Lung (tissue), 12 donors: ENCODE data around the gene SLC19A1. TPM values are rescaled to one million over a fixed set of nuclear protein-coding genes. Genes with fewer than 3 reads are reported as not detected.
A peak's percentile ranks its signal among the peaks of the same experiment; 100 is the strongest.

Experiments
- ATAC-seq: fragments of 200-7000 bp; cut with Tn5 transposase; one replicate; pipeline ENCODE4 v1.9.1; 2020; ENCODE audit warnings: moderate number of reproducible peaks; ENCODE audit not compliant: insufficient read depth, low FRiP score
- DNase-seq, 3 donors: peaks; one replicate each; pipeline ENCODE4 v3.0.0-alpha.2; 2013 to 2017
- H3K27ac ChIP-seq, 2 donors: one replicate each; pipeline ENCODE4 v1.5.1; 2013; ENCODE audit warnings: mild to moderate bottlenecking in 2 of 2, moderate library complexity in 2 of 2, control low read depth in 1 of 2, inconsistent platforms in 1 of 2, low read depth in 1 of 2, low read length in 1 of 2
- H3K27me3 ChIP-seq, 3 donors: one replicate each; pipeline ENCODE4 v1.5.1; 2013; ENCODE audit warnings: low read length in 2 of 3; ENCODE audit not compliant: control insufficient read depth in 3 of 3, insufficient read depth in 3 of 3
- H3K36me3 ChIP-seq, 4 donors: one replicate each; pipeline ENCODE4 v1.5.1; 2013; ENCODE audit warnings: low read length in 4 of 4, mild to moderate bottlenecking in 1 of 4, moderate library complexity in 1 of 4; ENCODE audit not compliant: control insufficient read depth in 4 of 4, insufficient read depth in 4 of 4
- H3K4me1 ChIP-seq, 5 donors: one replicate each; pipeline ENCODE4 v1.5.1; 2013; ENCODE audit warnings: low read length in 5 of 5, mild to moderate bottlenecking in 2 of 5, moderate library complexity in 1 of 5; ENCODE audit not compliant: control insufficient read depth in 5 of 5, insufficient read depth in 5 of 5
- H3K4me3 ChIP-seq: one replicate; pipeline ENCODE4 v1.5.1; 2013; ENCODE audit warnings: mild to moderate bottlenecking, control low read depth, moderate library complexity
- H3K9ac ChIP-seq, 2 donors: one replicate each; pipeline ENCODE4 v1.5.1; 2013; ENCODE audit warnings: low read length in 2 of 2, control low read depth in 1 of 2; ENCODE audit not compliant: insufficient read depth in 1 of 2
- H3K9me3 ChIP-seq, 4 donors: one replicate each; pipeline ENCODE4 v1.5.1; 2013; ENCODE audit warnings: low read length in 3 of 4, mild to moderate bottlenecking in 1 of 4, moderate library complexity in 1 of 4; ENCODE audit not compliant: control insufficient read depth in 4 of 4, insufficient read depth in 3 of 4
- CTCF ChIP-seq: IDR thresholded peaks from 2 replicates; pipeline ENCODE4 v1.5.1; 2012; ENCODE audit warnings: mild to moderate bottlenecking; ENCODE audit errors: control extremely low read depth, extremely low read depth
- WGBS, 2 donors: extraction: QIAGEN DNeasy Blood & Tissue Kit; methylation state at CpG; one replicate each; pipeline ENCODE4 v1.1.7; 2013; 5-methylcytosine and 5-hydroxymethylcytosine counted together
- polyA plus RNA-seq, 2 donors: library from polyadenylated mRNA; stranded (reverse); fragments of 200-250 nt; gene quantifications; one replicate each; pipeline ENCODE4 v1.2.1, GENCODE V29; 2013
- total RNA-seq, 2 donors: library from RNA; depleted of rRNA in 1 of 2; stranded (reverse); fragments of >200 nt in 1 of 2; gene quantifications; one replicate each; pipeline ENCODE4 v1.2.1, GENCODE V29; 2014 to 2021
- donor health status: control.
- donor health status: control.
- donor health status: Bipolar disorder and iron deficiency.
- donor health status: healthy.
- donor health status: DM: yes; HTN: yes; CAD: no.

The SLC19A1 gene
- total and polyA plus RNA-seq, 4 donors = 23.8 to 42.0 (median 26.2) TPM

DNA sequence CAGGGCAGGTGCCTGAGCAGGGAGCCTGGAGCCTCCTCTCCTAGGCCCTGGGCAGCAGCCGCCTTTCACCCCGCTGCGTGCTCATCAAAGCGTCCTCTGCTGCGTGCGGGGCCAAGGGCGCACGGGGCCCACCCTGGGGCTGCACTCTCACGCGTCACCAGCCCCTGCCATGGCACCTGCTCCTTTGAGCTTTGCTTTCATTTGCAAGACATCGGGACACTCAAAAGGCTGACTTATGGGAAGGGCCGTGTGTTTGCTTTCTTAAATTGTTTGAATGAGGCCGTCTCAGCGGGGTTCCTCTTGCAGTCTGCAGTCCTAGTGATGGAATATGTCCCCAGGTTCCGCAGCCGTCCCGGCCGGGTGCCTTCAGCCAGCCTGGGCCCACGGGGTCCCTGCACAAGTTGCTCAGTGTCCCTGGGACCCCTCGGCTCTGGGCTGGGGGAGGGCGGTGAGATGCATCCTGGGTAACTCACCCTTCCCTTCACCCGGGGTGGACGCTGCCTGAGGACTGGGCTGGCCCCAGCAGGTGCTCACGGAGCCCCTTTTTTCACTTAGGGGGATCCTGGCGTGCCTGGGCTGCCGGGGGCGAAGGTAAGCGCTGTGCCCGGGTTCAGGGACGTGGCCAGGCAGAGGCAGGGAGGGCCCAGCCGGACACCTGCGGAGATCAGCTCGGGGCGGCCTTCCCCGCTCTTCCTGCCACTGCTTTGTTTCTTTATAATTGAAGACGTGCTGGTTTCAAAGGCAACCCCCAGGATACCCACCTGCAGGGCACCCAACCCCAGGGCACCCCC lies 53.1 kb downstream of the SLC19A1 start:
- ATAC-seq = no peak
- no peak for DNase-seq
- no peak for TF ChIP-seq CTCF
- Histone ChIP-seq H3K4me1 (no peaks in the 10 kb centered on the region), H3K27me3 (no peaks in the 10 kb centered on the region), H3K9ac (no peak overlapping the region), H3K36me3 (peaks cover 0 to 11% (median 2%) of the 10 kb centered on the region in 4 donors), H3K9me3 (no peaks in the 10 kb centered on the region), H3K4me3 (no peak overlapping the region), H3K27ac (no peak overlapping the region)
- WGBS, 2 donors = 89 to 95% methylated on average over 36 of the region's 36 CpGs

DNA sequence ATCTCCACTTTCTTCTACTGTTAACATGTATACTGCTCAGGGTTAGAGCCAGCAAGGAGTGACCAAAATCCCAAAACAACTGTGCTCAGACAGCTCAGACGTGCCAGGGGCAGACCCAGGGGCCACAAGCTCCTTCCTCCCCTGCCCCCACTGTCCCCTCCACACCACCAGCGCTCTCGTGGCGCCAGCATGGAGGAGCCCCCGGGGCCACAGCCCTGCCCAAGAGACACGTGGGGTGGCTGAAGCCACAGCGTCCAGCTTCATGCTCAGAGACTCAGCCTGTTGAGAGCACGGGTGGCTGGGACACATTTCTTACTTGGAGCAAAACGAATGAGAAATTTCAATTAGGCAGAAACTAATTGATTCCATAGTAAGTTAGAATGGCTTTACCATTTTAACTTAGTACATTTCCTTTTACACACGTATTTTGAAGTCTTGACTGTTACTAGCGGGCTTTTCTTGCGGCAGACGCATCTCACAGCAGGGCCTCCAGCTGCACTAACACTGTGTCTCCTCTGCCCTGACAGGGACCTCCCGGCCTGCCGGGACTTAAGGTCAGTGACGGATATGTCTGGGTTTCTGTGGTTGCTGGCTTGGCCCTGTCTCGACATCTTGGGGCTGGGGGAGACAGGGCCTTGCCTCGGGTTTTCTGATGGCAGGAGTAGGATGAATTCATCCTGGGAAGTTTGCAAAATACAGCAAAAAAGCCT lies 54.2 kb downstream of the SLC19A1 start:
- ATAC-seq (no peak), DNase-seq (peak in 1 of 3 donors; percentile 30)
- Histone ChIP-seq H3K9ac (no peak overlapping the region), H3K4me3 (no peak overlapping the region), H3K36me3 (peaks cover 0 to 9% (median 3%) of the 10 kb centered on the region in 4 donors), H3K27ac (no peak overlapping the region), H3K9me3 (no peaks in the 10 kb centered on the region), H3K27me3 (no peaks in the 10 kb centered on the region), H3K4me1 (peaks cover 0 to 3% (median 0%) of the 10 kb centered on the region in 5 donors)
- WGBS, 2 donors = 83 to 88% methylated on average over 18 of the region's 18 CpGs
- no peak for TF ChIP-seq CTCF

GRCh38 chr21:45487161-45487806 lies 55.0 kb downstream of the SLC19A1 start:
- no peaks in the 10 kb centered on the region for H3K27me3 ChIP-seq
- H3K4me1 ChIP-seq = peaks cover 0 to 3% (median 0%) of the 10 kb centered on the region in 5 donors
- no peak overlapping the region for H3K27ac ChIP-seq
- 94% methylated on average over 33 of the region's 33 CpGs for WGBS, 2 donors
- peaks cover 0 to 14% (median 3%) of the 10 kb centered on the region in 4 donors for H3K36me3 ChIP-seq
- no peak for DNase-seq
- ATAC-seq = no peak
- no peaks in the 10 kb centered on the region for H3K9me3 ChIP-seq
- TF ChIP-seq CTCF = no peak
- H3K9ac ChIP-seq = no peak overlapping the region
- no peak overlapping the region for H3K4me3 ChIP-seq
